GM12872 (cell line): Measurements from ENCODE around the gene ANXA4.

Experiments used
- TF ChIP-seq, protein P1 (sequence below): IDR thresholded peaks from 3 replicates; pipeline ENCODE4 v1.5.1; 2011; ENCODE audit warnings: low read depth, mild to moderate bottlenecking, low read length, moderate library complexity; ENCODE audit not compliant: insufficient read depth

Gene ANXA4

DNA sequence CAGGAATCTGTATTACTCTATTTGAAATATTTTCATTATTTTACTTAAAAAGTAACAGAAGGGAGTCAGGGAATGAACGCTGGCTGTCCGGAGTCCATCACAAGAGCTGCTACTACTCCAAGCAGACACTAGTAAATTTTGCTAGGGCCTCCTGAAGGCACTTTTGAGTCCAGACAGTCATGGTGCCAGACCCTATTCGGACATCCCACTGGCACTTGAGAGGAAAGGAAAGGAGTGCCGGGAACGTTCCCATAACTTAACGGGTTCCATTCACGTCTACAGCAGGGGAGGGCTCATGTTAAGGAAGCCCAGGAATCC is 87.0 kb downstream of the ANXA4 start:
- TF ChIP-seq, protein P1, sequence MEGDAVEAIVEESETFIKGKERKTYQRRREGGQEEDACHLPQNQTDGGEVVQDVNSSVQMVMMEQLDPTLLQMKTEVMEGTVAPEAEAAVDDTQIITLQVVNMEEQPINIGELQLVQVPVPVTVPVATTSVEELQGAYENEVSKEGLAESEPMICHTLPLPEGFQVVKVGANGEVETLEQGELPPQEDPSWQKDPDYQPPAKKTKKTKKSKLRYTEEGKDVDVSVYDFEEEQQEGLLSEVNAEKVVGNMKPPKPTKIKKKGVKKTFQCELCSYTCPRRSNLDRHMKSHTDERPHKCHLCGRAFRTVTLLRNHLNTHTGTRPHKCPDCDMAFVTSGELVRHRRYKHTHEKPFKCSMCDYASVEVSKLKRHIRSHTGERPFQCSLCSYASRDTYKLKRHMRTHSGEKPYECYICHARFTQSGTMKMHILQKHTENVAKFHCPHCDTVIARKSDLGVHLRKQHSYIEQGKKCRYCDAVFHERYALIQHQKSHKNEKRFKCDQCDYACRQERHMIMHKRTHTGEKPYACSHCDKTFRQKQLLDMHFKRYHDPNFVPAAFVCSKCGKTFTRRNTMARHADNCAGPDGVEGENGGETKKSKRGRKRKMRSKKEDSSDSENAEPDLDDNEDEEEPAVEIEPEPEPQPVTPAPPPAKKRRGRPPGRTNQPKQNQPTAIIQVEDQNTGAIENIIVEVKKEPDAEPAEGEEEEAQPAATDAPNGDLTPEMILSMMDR, result no peak

DNA sequence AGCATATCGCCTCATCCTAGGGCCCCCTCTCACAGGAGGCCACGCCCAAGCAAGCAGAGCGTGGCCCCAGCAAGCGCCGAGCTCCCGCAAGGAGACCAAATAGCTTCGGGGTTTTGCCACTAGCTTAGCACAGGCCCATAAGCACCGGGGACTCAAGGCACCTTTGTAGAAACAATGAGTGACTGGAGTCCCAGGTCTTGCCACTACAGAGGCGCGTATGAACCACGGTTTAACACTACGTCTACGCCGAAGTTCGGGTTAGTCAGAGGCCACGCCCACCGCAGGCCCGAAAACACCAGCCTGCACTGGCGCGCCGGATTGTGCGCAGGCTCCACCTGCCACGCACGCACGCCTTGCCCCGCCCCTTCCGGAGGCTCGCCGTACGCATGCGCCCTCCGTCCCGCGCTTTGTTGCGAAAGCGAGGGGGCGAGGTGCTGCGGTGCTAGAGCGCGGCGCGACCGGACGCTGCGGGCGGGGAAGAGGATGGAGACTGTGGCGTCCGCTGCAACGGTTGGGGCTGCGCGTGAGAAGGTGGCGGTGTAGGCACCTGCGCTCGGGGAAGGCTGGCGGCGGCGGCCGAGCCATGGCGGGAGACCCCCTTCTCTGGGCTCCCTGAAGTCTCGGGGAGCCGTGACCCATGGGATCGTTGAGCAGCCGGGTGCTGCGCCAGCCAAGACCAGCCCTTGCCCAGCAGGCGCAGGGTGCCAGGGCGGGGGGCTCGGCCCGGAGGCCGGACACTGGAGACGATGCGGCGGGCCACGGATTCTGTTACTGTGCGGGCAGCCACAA is 87.5 kb downstream of the ANXA4 start, which contains the start of gene GMCL1:
Gene GMCL1, plus strand, starts transcription at position 405 of the 789 bp plus-strand sequence. Its CDS starts 233 bp downstream, at position 638.
- TF ChIP-seq, protein P1, result no peak

DNA sequence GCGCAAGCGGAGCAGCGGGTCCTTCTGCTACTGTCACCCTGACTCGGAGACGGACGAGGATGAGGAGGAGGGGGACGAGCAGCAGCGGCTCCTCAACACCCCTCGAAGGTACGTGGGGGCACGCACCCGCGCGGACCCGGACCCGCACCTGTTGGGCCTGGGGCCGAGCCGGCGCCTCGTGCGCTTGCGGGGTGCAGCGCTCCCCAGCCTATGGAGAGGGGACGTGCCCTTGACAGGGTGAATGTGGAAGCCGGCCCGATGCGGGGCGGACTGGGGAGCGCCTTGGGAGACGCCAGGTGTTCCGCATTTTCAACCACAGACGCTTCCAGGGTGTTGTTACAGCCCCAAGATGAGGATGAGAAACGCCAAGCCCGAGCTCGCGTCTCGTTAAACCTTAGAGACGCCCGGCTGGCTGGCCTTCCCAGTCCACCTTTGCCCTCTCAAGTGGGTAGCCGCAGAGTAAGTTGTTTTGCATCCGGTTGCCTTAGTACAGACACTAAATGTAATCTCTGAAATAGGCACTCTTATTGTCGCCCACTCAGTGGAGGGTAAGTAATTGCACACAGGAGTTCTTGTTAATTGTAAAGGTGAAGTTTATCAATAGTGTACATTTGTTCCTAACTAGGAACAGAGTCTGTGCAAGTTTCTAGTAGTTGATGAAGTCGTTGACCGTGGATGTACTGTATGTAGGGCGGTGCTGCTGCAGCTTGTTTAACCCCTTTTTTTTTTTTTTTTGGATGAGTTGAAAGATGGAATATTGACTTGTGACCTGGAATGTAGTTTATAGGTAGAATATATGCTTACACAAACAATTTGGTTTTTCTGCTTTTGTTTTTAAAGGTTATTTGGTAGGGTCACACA is 88.3 kb downstream of the ANXA4 start:
- TF ChIP-seq, protein P1, result no peak

DNA sequence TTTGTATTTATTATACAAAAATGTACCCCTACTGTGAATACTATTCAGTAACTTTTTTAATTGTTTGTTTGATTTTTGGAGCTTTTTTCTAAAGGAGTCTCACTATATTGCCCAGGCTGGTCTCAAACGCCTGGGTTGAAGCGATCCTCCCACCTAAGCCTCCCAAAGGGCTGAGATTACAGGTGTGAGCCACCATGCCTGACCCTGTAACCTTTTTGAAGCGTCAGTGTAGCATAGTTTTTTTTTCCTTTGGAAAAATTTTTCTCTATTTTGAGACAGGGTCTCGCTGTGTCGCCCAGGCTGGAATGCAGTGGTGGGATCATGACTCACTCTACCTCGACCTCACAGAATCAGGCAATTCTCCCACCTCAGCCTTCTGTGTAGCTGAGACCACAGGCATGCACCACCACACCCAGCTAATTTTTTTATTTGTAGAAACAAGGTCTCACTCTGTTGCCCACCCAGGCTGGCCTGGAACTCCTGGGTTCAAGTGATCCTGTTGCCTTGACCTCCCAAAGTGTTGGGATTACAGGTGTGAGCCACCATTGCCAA is 89.5 kb downstream of the ANXA4 start:
- TF ChIP-seq, protein P1, result no peak

DNA sequence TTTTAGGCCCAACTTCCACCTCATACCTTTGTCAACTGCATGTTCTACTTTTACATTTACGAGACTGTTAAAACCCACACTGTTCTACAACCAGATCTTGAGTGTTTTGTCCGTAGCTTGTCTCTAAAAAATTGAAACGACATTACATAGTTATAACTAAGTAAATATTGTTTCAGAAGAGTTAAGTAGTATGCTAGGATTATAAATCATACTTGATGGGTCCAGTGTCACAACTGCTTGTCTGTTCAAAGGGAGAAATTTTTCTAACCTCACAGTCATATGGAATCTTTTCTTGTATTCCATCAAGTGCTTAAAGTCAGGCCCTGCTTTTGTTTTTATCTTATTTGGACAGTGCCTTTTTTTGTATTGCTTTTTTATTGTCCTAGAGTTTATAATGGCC is 91.8 kb downstream of the ANXA4 start:
- TF ChIP-seq, protein P1, result no peak

DNA sequence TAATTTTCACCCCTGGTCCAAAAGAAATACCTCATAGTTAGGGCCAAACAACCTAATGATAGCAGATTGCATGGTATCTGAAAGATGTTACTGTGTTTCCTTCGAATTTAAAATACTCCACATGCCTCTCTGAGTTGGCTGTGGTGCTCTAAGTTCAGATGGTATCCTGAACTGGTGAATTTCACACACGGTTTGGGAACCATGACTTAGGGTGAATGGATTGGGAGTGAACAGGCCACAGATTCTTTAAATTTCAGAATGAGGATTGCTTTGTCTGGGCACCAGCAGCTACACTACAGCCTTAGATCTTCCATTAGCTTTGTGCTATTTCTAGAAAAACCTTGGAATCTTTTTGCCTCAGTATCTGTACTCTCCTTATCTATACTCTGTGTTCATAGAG is 93.7 kb downstream of the ANXA4 start:
- TF ChIP-seq, protein P1, result no peak

DNA sequence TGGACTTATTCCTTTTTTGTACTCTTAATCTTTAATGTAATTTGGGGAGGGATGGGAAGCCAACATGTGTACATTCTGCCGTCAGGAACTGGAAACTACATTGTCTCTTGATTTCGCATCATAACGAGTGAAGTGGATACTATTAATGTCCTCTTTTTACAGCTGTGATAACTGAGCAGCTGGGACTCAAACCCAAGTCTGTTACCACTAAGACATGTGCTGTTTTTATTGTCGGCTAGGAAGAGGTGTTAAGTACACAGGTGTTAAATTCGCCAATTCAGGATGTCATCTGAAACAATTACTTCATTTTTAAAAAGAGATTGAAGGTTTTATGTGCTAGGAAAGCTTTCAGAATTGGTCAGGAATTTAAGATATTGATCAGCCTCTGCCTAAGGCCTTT is 94.4 kb downstream of the ANXA4 start:
- TF ChIP-seq, protein P1, result no peak
